Measurements from ENCODE around the gene ABTB2. TPM values are rescaled to one million over a fixed set of nuclear protein-coding genes. Genes with fewer than 3 reads are reported as not detected.

The ABTB2 gene
- total and polyA plus RNA-seq, 9 of the 15 experiments (the other 6 are each of a cell fraction or from before 2014, with no cell fraction given): 0.03 to 0.18 (median 0.12) TPM; not detected in 2

DNA sequence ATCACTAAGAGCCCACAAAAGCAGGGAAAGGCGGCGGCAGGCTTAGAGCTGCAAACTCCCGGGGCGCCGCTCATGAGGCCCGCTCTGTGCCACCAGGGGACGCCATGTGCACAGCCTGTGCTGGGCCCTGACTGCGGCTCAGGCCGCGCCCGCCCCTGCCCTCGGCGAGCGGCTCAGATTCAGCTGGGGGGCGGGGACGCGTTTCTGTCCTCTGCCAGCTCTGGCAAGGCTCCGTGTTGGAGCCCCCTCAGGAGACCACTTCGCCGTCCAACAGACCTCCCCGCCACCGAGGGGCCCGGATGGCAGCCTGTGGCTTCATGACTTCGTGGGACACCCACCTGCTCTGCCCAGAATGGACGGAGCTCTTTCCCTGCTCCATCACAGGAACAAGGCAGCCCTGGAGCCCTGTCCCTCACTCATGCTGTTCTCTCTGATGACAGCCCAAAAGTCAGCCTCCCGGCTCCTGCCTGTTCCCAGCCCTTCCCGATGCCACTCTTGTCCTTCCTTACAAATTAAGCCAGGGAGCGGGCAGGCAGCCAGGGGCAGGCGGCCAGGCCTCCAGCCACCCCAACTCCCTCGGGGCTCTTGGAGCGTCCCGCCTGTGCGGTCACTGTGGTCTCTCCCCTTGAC, 183.3 kb downstream of the ABTB2 start (continued):
- TF ChIP-seq, protein P1, sequence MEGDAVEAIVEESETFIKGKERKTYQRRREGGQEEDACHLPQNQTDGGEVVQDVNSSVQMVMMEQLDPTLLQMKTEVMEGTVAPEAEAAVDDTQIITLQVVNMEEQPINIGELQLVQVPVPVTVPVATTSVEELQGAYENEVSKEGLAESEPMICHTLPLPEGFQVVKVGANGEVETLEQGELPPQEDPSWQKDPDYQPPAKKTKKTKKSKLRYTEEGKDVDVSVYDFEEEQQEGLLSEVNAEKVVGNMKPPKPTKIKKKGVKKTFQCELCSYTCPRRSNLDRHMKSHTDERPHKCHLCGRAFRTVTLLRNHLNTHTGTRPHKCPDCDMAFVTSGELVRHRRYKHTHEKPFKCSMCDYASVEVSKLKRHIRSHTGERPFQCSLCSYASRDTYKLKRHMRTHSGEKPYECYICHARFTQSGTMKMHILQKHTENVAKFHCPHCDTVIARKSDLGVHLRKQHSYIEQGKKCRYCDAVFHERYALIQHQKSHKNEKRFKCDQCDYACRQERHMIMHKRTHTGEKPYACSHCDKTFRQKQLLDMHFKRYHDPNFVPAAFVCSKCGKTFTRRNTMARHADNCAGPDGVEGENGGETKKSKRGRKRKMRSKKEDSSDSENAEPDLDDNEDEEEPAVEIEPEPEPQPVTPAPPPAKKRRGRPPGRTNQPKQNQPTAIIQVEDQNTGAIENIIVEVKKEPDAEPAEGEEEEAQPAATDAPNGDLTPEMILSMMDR (IDR thresholded peaks at IDR 0.05 in 2 of 3, conservative IDR thresholded peaks at IDR 0.05 in 1 of 3; ENCODE audit: insufficient read depth in 2 of 3, low read depth in 1 of 3, low read length in 3 of 3): peak; percentile 88 to 97 (median 94)
- TF ChIP-seq HNRNPUL1 (IDR thresholded peaks at IDR 0.05; ENCODE audit: low read length) (no peak), FOSL1 (tag; conservative IDR thresholded peaks at IDR 0.05) (no peak), ZNF174 (CRISPR knock-in tag; IDR thresholded peaks at IDR 0.05) (no peak), POLR2B (IDR thresholded peaks at IDR 0.05; ENCODE audit: low read depth, partially characterized antibody) (no peak), HNRNPLL (IDR thresholded peaks at IDR 0.05; ENCODE audit: low read depth, low read length, poor library complexity, severe bottlenecking) (peak; percentile 22), ETV5 (CRISPR knock-in tag; IDR thresholded peaks at IDR 0.05; ENCODE audit: low read depth) (no peak), KAT8 (IDR thresholded peaks at IDR 0.05; ENCODE audit: low read depth) (no peak), ZFPM2 (CRISPR knock-in tag; IDR thresholded peaks at IDR 0.05) (no peak), RFX5 (IDR thresholded peaks at IDR 0.05; ENCODE audit: low read depth, low read length) (no peak), RNF2 (IDR thresholded peaks at IDR 0.05) (no peak), SREBF1 (IDR thresholded peaks at IDR 0.05; ENCODE audit: borderline replicate concordance, low read depth, low read length) (no peak), SMAD1 (IDR thresholded peaks at IDR 0.05; ENCODE audit: low read depth, low read length, partially characterized antibody) (no peak)
- TF ChIP-seq, protein P2, sequence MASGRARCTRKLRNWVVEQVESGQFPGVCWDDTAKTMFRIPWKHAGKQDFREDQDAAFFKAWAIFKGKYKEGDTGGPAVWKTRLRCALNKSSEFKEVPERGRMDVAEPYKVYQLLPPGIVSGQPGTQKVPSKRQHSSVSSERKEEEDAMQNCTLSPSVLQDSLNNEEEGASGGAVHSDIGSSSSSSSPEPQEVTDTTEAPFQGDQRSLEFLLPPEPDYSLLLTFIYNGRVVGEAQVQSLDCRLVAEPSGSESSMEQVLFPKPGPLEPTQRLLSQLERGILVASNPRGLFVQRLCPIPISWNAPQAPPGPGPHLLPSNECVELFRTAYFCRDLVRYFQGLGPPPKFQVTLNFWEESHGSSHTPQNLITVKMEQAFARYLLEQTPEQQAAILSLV (tag; IDR thresholded peaks at IDR 0.05): no peak
- TF ChIP-seq, protein P3, sequence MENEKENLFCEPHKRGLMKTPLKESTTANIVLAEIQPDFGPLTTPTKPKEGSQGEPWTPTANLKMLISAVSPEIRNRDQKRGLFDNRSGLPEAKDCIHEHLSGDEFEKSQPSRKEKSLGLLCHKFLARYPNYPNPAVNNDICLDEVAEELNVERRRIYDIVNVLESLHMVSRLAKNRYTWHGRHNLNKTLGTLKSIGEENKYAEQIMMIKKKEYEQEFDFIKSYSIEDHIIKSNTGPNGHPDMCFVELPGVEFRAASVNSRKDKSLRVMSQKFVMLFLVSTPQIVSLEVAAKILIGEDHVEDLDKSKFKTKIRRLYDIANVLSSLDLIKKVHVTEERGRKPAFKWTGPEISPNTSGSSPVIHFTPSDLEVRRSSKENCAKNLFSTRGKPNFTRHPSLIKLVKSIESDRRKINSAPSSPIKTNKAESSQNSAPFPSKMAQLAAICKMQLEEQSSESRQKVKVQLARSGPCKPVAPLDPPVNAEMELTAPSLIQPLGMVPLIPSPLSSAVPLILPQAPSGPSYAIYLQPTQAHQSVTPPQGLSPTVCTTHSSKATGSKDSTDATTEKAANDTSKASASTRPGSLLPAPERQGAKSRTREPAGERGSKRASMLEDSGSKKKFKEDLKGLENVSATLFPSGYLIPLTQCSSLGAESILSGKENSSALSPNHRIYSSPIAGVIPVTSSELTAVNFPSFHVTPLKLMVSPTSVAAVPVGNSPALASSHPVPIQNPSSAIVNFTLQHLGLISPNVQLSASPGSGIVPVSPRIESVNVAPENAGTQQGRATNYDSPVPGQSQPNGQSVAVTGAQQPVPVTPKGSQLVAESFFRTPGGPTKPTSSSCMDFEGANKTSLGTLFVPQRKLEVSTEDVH (IDR thresholded peaks at IDR 0.05; ENCODE audit: low read depth, partially characterized antibody): no peak
- TF ChIP-seq, protein P4, sequence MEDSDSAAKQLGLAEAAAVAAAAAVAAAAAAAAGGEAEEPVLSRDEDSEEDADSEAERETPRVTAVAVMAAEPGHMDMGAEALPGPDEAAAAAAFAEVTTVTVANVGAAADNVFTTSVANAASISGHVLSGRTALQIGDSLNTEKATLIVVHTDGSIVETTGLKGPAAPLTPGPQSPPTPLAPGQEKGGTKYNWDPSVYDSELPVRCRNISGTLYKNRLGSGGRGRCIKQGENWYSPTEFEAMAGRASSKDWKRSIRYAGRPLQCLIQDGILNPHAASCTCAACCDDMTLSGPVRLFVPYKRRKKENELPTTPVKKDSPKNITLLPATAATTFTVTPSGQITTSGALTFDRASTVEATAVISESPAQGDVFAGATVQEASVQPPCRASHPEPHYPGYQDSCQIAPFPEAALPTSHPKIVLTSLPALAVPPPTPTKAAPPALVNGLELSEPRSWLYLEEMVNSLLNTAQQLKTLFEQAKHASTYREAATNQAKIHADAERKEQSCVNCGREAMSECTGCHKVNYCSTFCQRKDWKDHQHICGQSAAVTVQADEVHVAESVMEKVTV (CRISPR knock-in tag; IDR thresholded peaks at IDR 0.05): peak; percentile 96
- TF ChIP-seq, protein P5, sequence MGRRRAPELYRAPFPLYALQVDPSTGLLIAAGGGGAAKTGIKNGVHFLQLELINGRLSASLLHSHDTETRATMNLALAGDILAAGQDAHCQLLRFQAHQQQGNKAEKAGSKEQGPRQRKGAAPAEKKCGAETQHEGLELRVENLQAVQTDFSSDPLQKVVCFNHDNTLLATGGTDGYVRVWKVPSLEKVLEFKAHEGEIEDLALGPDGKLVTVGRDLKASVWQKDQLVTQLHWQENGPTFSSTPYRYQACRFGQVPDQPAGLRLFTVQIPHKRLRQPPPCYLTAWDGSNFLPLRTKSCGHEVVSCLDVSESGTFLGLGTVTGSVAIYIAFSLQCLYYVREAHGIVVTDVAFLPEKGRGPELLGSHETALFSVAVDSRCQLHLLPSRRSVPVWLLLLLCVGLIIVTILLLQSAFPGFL (CRISPR knock-in tag; IDR thresholded peaks at IDR 0.05): no peak
- TF ChIP-seq, protein P6, sequence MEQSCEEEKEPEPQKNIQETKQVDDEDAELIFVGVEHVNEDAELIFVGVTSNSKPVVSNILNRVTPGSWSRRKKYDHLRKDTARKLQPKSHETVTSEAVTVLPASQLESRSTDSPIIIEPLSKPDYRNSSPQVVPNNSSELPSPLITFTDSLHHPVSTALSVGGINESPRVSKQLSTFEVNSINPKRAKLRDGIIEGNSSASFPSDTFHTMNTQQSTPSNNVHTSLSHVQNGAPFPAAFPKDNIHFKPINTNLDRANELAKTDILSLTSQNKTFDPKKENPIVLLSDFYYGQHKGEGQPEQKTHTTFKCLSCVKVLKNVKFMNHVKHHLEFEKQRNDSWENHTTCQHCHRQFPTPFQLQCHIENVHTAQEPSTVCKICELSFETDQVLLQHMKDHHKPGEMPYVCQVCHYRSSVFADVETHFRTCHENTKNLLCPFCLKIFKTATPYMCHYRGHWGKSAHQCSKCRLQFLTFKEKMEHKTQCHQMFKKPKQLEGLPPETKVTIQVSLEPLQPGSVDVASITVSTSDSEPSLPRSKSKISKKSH (CRISPR knock-in tag; IDR thresholded peaks at IDR 0.05): no peak

Measured in K562 (cell line).